ENCODE data around the gene CCNY. TPM values are rescaled to one million over a fixed set of nuclear protein-coding genes. Genes with fewer than 3 reads are reported as not detected.

CCNY gene
- total RNA-seq, 1 experiment from 2014 or later, result 62.2 TPM

DNA sequence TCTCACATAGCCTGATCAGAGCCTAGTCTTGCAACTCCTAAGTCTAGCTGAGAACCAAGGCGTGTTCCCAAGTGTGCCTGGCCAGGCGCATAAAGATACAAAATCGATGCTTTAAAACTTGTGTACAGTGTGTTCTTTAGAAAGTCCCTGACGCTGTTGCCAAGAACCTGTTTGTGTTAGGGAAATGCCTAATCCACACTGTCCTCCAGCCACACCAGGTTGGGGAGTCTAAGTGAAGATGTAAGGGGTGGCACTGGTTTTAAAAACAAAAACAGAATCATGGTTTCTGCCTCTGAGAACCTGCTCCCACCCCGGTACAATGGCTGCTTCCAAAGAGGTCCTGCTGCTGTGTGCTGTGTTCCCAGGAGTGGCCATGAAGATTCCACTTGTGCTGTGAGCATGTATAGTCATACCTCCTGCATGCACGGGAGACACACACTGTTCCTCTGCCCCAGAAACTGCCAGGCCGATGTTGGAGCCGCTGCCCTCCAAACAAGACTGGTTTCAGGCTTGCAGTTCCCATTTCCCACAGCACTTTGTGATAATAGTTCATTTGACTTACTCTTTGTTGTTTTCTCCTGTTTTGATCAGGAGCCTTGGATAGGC, 88.5 kb downstream of the CCNY start:
- no peak overlapping the region for H3K27ac ChIP-seq (ENCODE audit: low read depth, low read length)
- no peak overlapping the region for H3K4me2 ChIP-seq (ENCODE audit: low read length)
- ATAC-seq (no peak), DNase-seq (ENCODE audit: low read depth, low spot score) (no peak)
- H3K9ac ChIP-seq (ENCODE audit: low read length), result no peak overlapping the region
- H3K4me3 ChIP-seq (replicated peaks in 1 of 2; ENCODE audit: low read depth in 1 of 2, low read length in 2 of 2), result no peak overlapping the region
- intact Hi-C loops (cut with micrococcal nuclease), result no loop called here
- H3K9me2 ChIP-seq (ENCODE audit: insufficient read depth), result no peaks in the 10 kb centered on the region
- peaks cover 90% of the 10 kb centered on the region for H3K79me2 ChIP-seq (ENCODE audit: insufficient read depth, low read length)
- H3K4me1 ChIP-seq (ENCODE audit: control insufficient read depth in 1 of 2, insufficient read depth in 2 of 2, low read length in 2 of 2), result peaks cover 17 to 27% of the 10 kb centered on the region in 2 experiments
- H3K27me3 ChIP-seq (ENCODE audit: insufficient read depth, low read length), result no peaks in the 10 kb centered on the region
- H4K20me1 ChIP-seq (ENCODE audit: insufficient read depth), result peaks cover 3% of the 10 kb centered on the region; the same call in 1 of the 2 replicates
- ChIA-PET RAD21 (ENCODE audit: low non-redundant PET in 1 of 2, low total read pairs in 2 of 2, uncharacterized antibody in 2 of 2, unreplicated experiment in 2 of 2) (no interaction called here), CTCF (no interaction called here), POLR2A (no interaction called here)
- H2AFZ ChIP-seq (ENCODE audit: low read depth, low read length, poor library complexity, severe bottlenecking), result no peak overlapping the region
- BruUV-seq (replicated peaks), result no TSS peak
- no peaks in the 10 kb centered on the region for H3K9me3 ChIP-seq (ENCODE audit: control insufficient read depth in 1 of 2, insufficient read depth in 1 of 2, low read depth in 1 of 2, low read length in 2 of 2)
- TF ChIP-seq TCF7L2 (IDR thresholded peaks at IDR 0.05; ENCODE audit: borderline replicate concordance, extremely low read depth, insufficient read depth, insufficient read length) (no peak), CTCF (IDR thresholded peaks at IDR 0.05 in 2 of 3, conservative IDR thresholded peaks at IDR 0.05 in 1 of 3; ENCODE audit: borderline replicate concordance in 1 of 3, insufficient read depth in 1 of 3, low read depth in 2 of 3, low read length in 2 of 3) (no peak)
- no peaks in the 10 kb centered on the region for H3K36me3 ChIP-seq (ENCODE audit: control insufficient read depth in 1 of 2, insufficient read depth in 2 of 2, low read length in 2 of 2)

DNA sequence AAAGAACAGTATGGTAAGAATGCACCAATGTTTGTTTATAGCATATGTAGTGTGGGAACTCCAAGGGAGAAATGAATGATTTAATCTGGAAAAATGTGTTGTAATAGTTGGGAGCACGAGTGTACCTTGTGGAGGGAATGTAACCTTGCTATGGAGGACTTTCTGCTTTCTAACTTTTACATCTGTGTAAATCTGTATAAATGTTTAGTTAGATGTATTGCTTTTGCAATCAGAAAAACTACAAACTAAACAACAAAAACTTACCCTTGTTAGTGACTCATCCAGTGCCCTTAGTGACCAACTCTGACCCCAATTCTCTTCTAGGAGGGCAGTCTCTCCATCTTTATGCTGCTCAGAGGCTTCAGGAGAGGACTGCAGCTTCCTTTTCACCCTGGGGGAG, 89.3 kb downstream of the CCNY start:
- peaks cover 85% of the 10 kb centered on the region for H3K79me2 ChIP-seq (ENCODE audit: insufficient read depth, low read length)
- peaks cover 17 to 19% of the 10 kb centered on the region in 2 experiments for H3K4me1 ChIP-seq (ENCODE audit: control insufficient read depth in 1 of 2, insufficient read depth in 2 of 2, low read length in 2 of 2)
- no peak overlapping the region for H3K27ac ChIP-seq (ENCODE audit: low read depth, low read length)
- no peaks in the 10 kb centered on the region for H3K9me3 ChIP-seq (ENCODE audit: control insufficient read depth in 1 of 2, insufficient read depth in 1 of 2, low read depth in 1 of 2, low read length in 2 of 2)
- H2AFZ ChIP-seq (ENCODE audit: low read depth, low read length, poor library complexity, severe bottlenecking), result no peak overlapping the region
- no peaks in the 10 kb centered on the region for H3K9me2 ChIP-seq (ENCODE audit: insufficient read depth)
- ATAC-seq, result no peak
- intact Hi-C loops (cut with micrococcal nuclease), result no loop called here
- H3K9ac ChIP-seq (ENCODE audit: low read length), result no peak overlapping the region
- no peaks in the 10 kb centered on the region for H3K36me3 ChIP-seq (ENCODE audit: control insufficient read depth in 1 of 2, insufficient read depth in 2 of 2, low read length in 2 of 2)
- no TSS peak for BruUV-seq (replicated peaks)
- DNase-seq (ENCODE audit: low read depth, low spot score), result no peak
- no peak overlapping the region for H3K4me2 ChIP-seq (ENCODE audit: low read length)
- no peak overlapping the region for H3K4me3 ChIP-seq (replicated peaks in 1 of 2; ENCODE audit: low read depth in 1 of 2, low read length in 2 of 2)
- POLR2A ChIA-PET, result no interaction called here
- peaks cover 3% of the 10 kb centered on the region; the same call in 1 of the 2 replicates for H4K20me1 ChIP-seq (ENCODE audit: insufficient read depth)
- CTCF ChIA-PET, result no interaction called here
- RAD21 ChIA-PET (ENCODE audit: low non-redundant PET in 1 of 2, low total read pairs in 2 of 2, uncharacterized antibody in 2 of 2, unreplicated experiment in 2 of 2), result no interaction called here
- H3K27me3 ChIP-seq (ENCODE audit: insufficient read depth, low read length), result no peaks in the 10 kb centered on the region
- TF ChIP-seq, protein P1, sequence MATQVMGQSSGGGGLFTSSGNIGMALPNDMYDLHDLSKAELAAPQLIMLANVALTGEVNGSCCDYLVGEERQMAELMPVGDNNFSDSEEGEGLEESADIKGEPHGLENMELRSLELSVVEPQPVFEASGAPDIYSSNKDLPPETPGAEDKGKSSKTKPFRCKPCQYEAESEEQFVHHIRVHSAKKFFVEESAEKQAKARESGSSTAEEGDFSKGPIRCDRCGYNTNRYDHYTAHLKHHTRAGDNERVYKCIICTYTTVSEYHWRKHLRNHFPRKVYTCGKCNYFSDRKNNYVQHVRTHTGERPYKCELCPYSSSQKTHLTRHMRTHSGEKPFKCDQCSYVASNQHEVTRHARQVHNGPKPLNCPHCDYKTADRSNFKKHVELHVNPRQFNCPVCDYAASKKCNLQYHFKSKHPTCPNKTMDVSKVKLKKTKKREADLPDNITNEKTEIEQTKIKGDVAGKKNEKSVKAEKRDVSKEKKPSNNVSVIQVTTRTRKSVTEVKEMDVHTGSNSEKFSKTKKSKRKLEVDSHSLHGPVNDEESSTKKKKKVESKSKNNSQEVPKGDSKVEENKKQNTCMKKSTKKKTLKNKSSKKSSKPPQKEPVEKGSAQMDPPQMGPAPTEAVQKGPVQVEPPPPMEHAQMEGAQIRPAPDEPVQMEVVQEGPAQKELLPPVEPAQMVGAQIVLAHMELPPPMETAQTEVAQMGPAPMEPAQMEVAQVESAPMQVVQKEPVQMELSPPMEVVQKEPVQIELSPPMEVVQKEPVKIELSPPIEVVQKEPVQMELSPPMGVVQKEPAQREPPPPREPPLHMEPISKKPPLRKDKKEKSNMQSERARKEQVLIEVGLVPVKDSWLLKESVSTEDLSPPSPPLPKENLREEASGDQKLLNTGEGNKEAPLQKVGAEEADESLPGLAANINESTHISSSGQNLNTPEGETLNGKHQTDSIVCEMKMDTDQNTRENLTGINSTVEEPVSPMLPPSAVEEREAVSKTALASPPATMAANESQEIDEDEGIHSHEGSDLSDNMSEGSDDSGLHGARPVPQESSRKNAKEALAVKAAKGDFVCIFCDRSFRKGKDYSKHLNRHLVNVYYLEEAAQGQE (IDR thresholded peaks at IDR 0.05; ENCODE audit: low read depth), result no peak
- TF ChIP-seq FOSL1 (IDR thresholded peaks at IDR 0.05; ENCODE audit: low read depth) (no peak), ATF3 (IDR thresholded peaks at IDR 0.05) (no peak), TCF7L2 (IDR thresholded peaks at IDR 0.05; ENCODE audit: borderline replicate concordance, extremely low read depth, insufficient read depth, insufficient read length) (no peak), POLR2A (IDR thresholded peaks at IDR 0.05; ENCODE audit: borderline replicate concordance, extremely low read depth, insufficient read depth, insufficient read length) (no peak), ZBTB33 (IDR thresholded peaks at IDR 0.05; ENCODE audit: extremely low read depth, insufficient replicate concordance, low read length) (no peak), EZH2 (IDR thresholded peaks at IDR 0.05) (no peak), EZH2phosphoT487 (IDR thresholded peaks at IDR 0.05; ENCODE audit: borderline replicate concordance) (no peak), MAX (IDR thresholded peaks at IDR 0.05) (no peak)

Measured in HCT116 (cell line).